ENCODE measurements around the gene TPK1. TPM values are rescaled to one million over a fixed set of nuclear protein-coding genes. Genes with fewer than 3 reads are reported as not detected.

TPK1 gene
- total RNA-seq, 4 donors from 2014 or later: 0.59 to 178 (median 8.8) TPM

DNA sequence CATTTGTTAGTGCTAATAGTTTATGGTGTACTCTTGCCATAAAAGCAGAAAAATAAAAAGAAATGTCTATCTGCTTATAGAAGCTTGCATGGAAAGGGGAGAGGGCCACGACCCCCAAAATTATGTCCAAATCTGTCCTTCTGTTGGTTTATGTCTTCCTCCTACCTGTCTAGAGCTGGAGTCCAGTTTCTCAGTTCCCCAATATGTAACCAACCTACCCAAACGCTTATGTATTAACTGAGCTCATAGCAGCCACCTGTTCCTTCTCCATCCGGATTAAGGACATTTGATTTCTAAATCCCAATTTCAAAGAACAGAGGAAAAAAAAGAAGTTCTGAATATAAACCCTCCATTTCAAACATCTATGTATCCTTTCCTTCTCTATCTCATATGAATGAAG, 30.3 kb upstream of the TPK1 start:
- intact Hi-C loops (cut with DNase I; ENCODE audit: low total_unique reads): no loop called here
- Histone ChIP-seq H3K27ac (no peak overlapping the region), H3K4me3 (no peak overlapping the region), H3K27me3 (no peaks in the 10 kb centered on the region), H3K36me3 (no peaks in the 10 kb centered on the region), H3K4me1 (no peaks in the 10 kb centered on the region), H3K9me3 (no peaks in the 10 kb centered on the region)
- no peak for DNase-seq
- TF ChIP-seq POLR2A (IDR thresholded peaks at IDR 0.05): no peak
- no peak for TF ChIP-seq CTCF (IDR thresholded peaks at IDR 0.05)

DNA sequence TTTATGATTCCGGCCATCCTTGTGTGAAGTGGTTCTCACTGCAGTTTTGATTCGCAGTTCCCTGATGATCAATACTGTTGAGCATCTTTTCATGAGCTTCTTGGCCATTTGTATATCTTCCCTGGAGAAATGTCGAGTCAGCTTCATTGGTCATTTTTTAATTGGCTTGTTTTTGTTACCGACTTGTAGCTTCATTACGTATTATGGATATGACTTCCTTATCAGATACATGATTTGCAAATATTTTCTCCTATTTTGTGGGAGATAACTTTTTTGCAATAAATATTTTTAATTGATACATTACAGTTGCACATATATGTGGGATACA, 27.4 kb upstream of the TPK1 start:
- H3K27ac ChIP-seq: no peak overlapping the region
- no peaks in the 10 kb centered on the region for H3K36me3 ChIP-seq
- intact Hi-C loops (cut with DNase I; ENCODE audit: low total_unique reads): no loop called here
- TF ChIP-seq CTCF (IDR thresholded peaks at IDR 0.05) (no peak), POLR2A (IDR thresholded peaks at IDR 0.05) (no peak)
- no peak overlapping the region for H3K4me3 ChIP-seq
- H3K9me3 ChIP-seq: no peaks in the 10 kb centered on the region
- no peaks in the 10 kb centered on the region for H3K27me3 ChIP-seq
- no peak for DNase-seq
- H3K4me1 ChIP-seq: no peaks in the 10 kb centered on the region

- intact Hi-C loops (cut with DNase I; ENCODE audit: low total_unique reads): no loop called here
- no peaks in the 10 kb centered on the region for H3K27me3 ChIP-seq
- no peaks in the 10 kb centered on the region for H3K9me3 ChIP-seq
- no peaks in the 10 kb centered on the region for H3K4me1 ChIP-seq
- no peak for TF ChIP-seq CTCF (IDR thresholded peaks at IDR 0.05)
- TF ChIP-seq POLR2A (IDR thresholded peaks at IDR 0.05): no peak
- no peak overlapping the region for H3K27ac ChIP-seq
- no peaks in the 10 kb centered on the region for H3K36me3 ChIP-seq
- no peak for DNase-seq
- no peak overlapping the region for H3K4me3 ChIP-seq
Observed at GRCh38 chr7:144862612-144863319, 26.9 kb upstream of the TPK1 start.

DNA sequence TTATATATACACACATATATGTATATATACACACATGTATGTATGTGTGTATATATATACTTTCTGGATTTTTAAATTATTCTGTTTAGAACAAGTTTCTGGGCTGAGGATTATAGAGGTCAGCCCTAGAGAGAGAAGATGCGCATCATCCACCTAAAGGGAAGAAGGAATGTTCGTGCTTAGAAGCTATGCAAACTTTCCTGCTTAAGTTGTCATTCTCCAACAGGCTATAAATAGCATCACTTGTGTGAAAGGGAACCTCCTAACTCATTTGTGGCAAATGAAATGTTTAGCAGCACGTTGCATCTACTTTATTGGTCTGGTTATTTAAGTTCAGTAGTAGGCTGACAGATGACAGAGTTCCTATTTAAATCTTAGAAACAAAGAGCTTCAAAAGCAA, 23.9 kb upstream of the TPK1 start:
- intact Hi-C loops (cut with DNase I; ENCODE audit: low total_unique reads): no loop called here
- H3K27ac ChIP-seq: no peak overlapping the region
- no peaks in the 10 kb centered on the region for H3K4me1 ChIP-seq
- TF ChIP-seq POLR2A (IDR thresholded peaks at IDR 0.05): no peak
- no peak for TF ChIP-seq CTCF (IDR thresholded peaks at IDR 0.05)
- H3K9me3 ChIP-seq: no peaks in the 10 kb centered on the region
- no peak for DNase-seq
- no peaks in the 10 kb centered on the region for H3K27me3 ChIP-seq
- H3K36me3 ChIP-seq: no peaks in the 10 kb centered on the region
- H3K4me3 ChIP-seq: no peak overlapping the region

GRCh38 chr7:144857463-144857862, 21.6 kb upstream of the TPK1 start:
- DNase-seq: no peak
- Histone ChIP-seq H3K36me3 (no peaks in the 10 kb centered on the region), H3K4me3 (no peak overlapping the region), H3K9me3 (no peaks in the 10 kb centered on the region), H3K27ac (no peak overlapping the region), H3K27me3 (no peaks in the 10 kb centered on the region), H3K4me1 (no peaks in the 10 kb centered on the region)
- intact Hi-C loops (cut with DNase I; ENCODE audit: low total_unique reads): no loop called here
- TF ChIP-seq POLR2A (IDR thresholded peaks at IDR 0.05) (no peak), CTCF (IDR thresholded peaks at IDR 0.05) (no peak)

All from uterus (tissue), 4 donors.